PC-9 (cell line): ENCODE results near the gene CLCN5.

Source experiments
- CTCF ChIP-seq: fragments of 200-600 bp; sonication (generic); conservative IDR thresholded peaks from 2 replicates; pipeline ENCODE4 v1.6.1; 2017; ENCODE audit warnings: mixed run types, antibody characterized with exemption, mild to moderate bottlenecking, moderate library complexity
- EZH2 ChIP-seq: fragments of 200-600 bp; sonication (generic); IDR thresholded peaks from 2 replicates; pipeline ENCODE4 v1.8.0; 2017; ENCODE audit warnings: antibody characterized with exemption, low read depth

DNA sequence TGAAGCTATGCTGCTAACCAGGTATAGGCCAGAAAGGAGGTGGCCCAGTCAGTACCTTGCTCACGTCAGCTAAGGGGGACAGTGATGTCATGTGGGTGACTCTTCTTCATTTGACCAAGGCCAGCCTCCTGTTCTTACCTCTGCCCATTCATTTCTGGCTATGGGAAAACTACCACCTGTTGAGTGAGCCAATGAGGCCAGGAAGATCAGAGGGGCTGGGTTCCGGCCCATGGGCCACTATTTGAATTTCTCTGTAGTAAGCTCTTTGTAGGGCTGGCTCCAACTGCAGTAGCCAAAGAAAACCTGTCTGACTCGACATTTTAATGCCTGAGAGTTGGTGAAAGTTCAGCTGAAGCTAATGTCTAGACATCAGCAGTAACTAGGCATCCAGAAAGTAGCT is 175.8 kb downstream of the CLCN5 start:
- TF ChIP-seq CTCF (no peak), EZH2 (no peak)
